Colonic mucosa (tissue), 4 donors: Measurements from ENCODE around the gene CEMIP. TPM values are rescaled to one million over a fixed set of nuclear protein-coding genes. Genes with fewer than 3 reads are reported as not detected.

ENCODE experiments used
- DNase-seq: peaks from one replicate; pipeline ENCODE4 v3.0.0-alpha.2; 2020
- H3K27ac ChIP-seq: fragments of 200-600 bp; one replicate; pipeline ENCODE4 v1.8.0; 2021
- H3K27me3 ChIP-seq: fragments of 200-600 bp; one replicate; pipeline ENCODE4 v1.8.0; 2021
- H3K36me3 ChIP-seq: fragments of 200-600 bp; one replicate; pipeline ENCODE4 v1.8.0; 2021
- H3K4me1 ChIP-seq: fragments of 200-600 bp; one replicate; pipeline ENCODE4 v1.8.0; 2021; ENCODE audit warnings: mild to moderate bottlenecking
- H3K4me3 ChIP-seq: fragments of 200-600 bp; one replicate; pipeline ENCODE4 v1.8.0; 2021
- H3K9ac ChIP-seq, 2 donors: one replicate each; pipeline ENCODE4 v1.7.0; 2013; ENCODE audit warnings: control low read depth in 2 of 2, low read depth in 2 of 2, low read length in 2 of 2
- H3K9me3 ChIP-seq: fragments of 200-600 bp; one replicate; pipeline ENCODE4 v1.8.0; 2021
- CTCF ChIP-seq: fragments of 200-600 bp; IDR thresholded peaks from one replicate; pipeline ENCODE4 v1.8.0; 2022; ENCODE audit warnings: antibody characterized with exemption, mild to moderate bottlenecking
- intact Hi-C: fragments of 100-400 bp; cut with DNase I; formaldehyde crosslinking; loops from one replicate; pipeline ENCODE4 v1.14.1; 2022
- total RNA-seq, 2 donors: library from RNA; stranded (reverse); fragmentation: NEBNext Ultra II Directional in 1 of 2; extraction: Animal tissue kit (Norgen Biotek cat#: 25700) in 1 of 2; gene quantifications; one replicate each; pipeline ENCODE4 v1.2.1, GENCODE V29; 2021
- donor health status: healthy.
- donor health status: DM: no; HTN: no; CAD: no.
- donor health status: DM: no; HTN: no; CAD: no.

The CEMIP gene
- total RNA-seq, 2 donors from 2014 or later, result 2.1 to 2.9 TPM

- Histone ChIP-seq H3K27me3 (no peaks in the 10 kb centered on the region), H3K36me3 (no peaks in the 10 kb centered on the region), H3K9me3 (no peaks in the 10 kb centered on the region), H3K9ac (no peak overlapping the region), H3K4me1 (peaks cover 14% of the 10 kb centered on the region), H3K4me3 (no peak overlapping the region), H3K27ac (no peak overlapping the region)
- no peak for DNase-seq
- intact Hi-C loops, result loop anchor here (5.0 kb wide), 1 partner anchor 281 kb away; no protein-coding TSS in a partner anchor
- TF ChIP-seq CTCF, result no peak
Measured at GRCh38 chr15:80986487-80986886, 207.3 kb downstream of the CEMIP start.

GRCh38 chr15:80988148-80988796 is 209.1 kb downstream of the CEMIP start:
- no peak for DNase-seq
- no peak overlapping the region for H3K9ac ChIP-seq
- H3K9me3 ChIP-seq, result no peaks in the 10 kb centered on the region
- H3K27me3 ChIP-seq, result no peaks in the 10 kb centered on the region
- peak overlapping the region; percentile 96 for H3K4me3 ChIP-seq
- H3K36me3 ChIP-seq, result no peaks in the 10 kb centered on the region
- no peak overlapping the region for H3K27ac ChIP-seq
- peaks cover 14% of the 10 kb centered on the region for H3K4me1 ChIP-seq
- no peak for TF ChIP-seq CTCF
- intact Hi-C loops, result loop anchor here (5.0 kb wide), 1 partner anchor 279 kb away; no protein-coding TSS in a partner anchor

GRCh38 chr15:80989081-80989517 is 209.9 kb downstream of the CEMIP start:
- Histone ChIP-seq H3K4me1 (peaks cover 14% of the 10 kb centered on the region), H3K27me3 (no peaks in the 10 kb centered on the region), H3K4me3 (peak overlapping the region; percentile 96), H3K27ac (peak overlapping the region; percentile 87), H3K36me3 (no peaks in the 10 kb centered on the region), H3K9me3 (no peaks in the 10 kb centered on the region), H3K9ac (peak overlapping the region; percentile 75 to 96)
- no peak for TF ChIP-seq CTCF
- no peak for DNase-seq
- intact Hi-C loops, result loop anchor here (5.0 kb wide), 1 partner anchor 278 kb away; no protein-coding TSS in a partner anchor

- H3K9ac ChIP-seq, result peak within 1 kb of the TSS; percentile 75 to 96
- H3K9me3 ChIP-seq, result no peaks in the 10 kb centered on the region
- H3K27me3 ChIP-seq, result no peaks in the 10 kb centered on the region
- H3K4me3 ChIP-seq, result peak within 1 kb of the TSS; percentile 96
- peaks cover 14% of the 10 kb centered on the region for H3K4me1 ChIP-seq
- peak; percentile 100 for DNase-seq
- intact Hi-C loops, result loop anchor here (5.0 kb wide), 1 partner anchor 278 kb away; no protein-coding TSS in a partner anchor
- no peak for TF ChIP-seq CTCF
- peak within 1 kb of the TSS; percentile 94 for H3K27ac ChIP-seq
- H3K36me3 ChIP-seq, result no peaks in the 10 kb centered on the region
Measured at GRCh38 chr15:80989518-80990478, 210.6 kb downstream of the CEMIP start, which contains the start of gene MESD. Gene MESD (minus strand): TSS chr15:80989819. CDS start chr15:80989791, 28 bp downstream.

- no peak for TF ChIP-seq CTCF
- intact Hi-C loops, result no loop called here
- H3K4me3 ChIP-seq, result no peak overlapping the region
- H3K27ac ChIP-seq, result peak overlapping the region; percentile 94
- no peaks in the 10 kb centered on the region for H3K36me3 ChIP-seq
- H3K4me1 ChIP-seq, result peaks cover 14% of the 10 kb centered on the region
- no peaks in the 10 kb centered on the region for H3K9me3 ChIP-seq
- H3K27me3 ChIP-seq, result no peaks in the 10 kb centered on the region
- DNase-seq, result no peak
- no peak overlapping the region for H3K9ac ChIP-seq
Measured at GRCh38 chr15:80990955-80991354, 211.8 kb downstream of the CEMIP start.
